H9 (cell line): Measurements from ENCODE around the gene GP1BB. TPM values are rescaled to one million over a fixed set of nuclear protein-coding genes. Genes with fewer than 3 reads are reported as not detected.
A peak's percentile ranks its signal among the peaks of the same experiment; 100 is the strongest.

ENCODE experiments used
- DNase-seq: peaks from one replicate; pipeline ENCODE4 v3.0.0-alpha.2; 2017
- H2AFZ ChIP-seq: one replicate; pipeline ENCODE4 v1.6.1; 2013; ENCODE audit warnings: mild to moderate bottlenecking, low read length, control low read depth, moderate library complexity
- H2AK5ac ChIP-seq: 2 replicates; pipeline ENCODE4 v1.6.1; 2013; ENCODE audit warnings: low read length, control low read depth, mixed read lengths; ENCODE audit not compliant: insufficient read length
- H2BK120ac ChIP-seq: one replicate; pipeline ENCODE4 v1.6.1; 2013; ENCODE audit warnings: low read depth, mild to moderate bottlenecking, low read length, control low read depth, inconsistent platforms; ENCODE audit not compliant: poor library complexity, severe bottlenecking
- H2BK12ac ChIP-seq: 2 replicates; pipeline ENCODE4 v1.6.1; 2013; ENCODE audit warnings: low read length, control low read depth, mixed read lengths, low read depth; ENCODE audit not compliant: insufficient read length
- H2BK15ac ChIP-seq: 2 replicates; pipeline ENCODE4 v1.6.1; 2013; ENCODE audit warnings: low read depth, low read length, control low read depth
- H2BK20ac ChIP-seq: one replicate; pipeline ENCODE4 v1.6.1; 2013; ENCODE audit warnings: low read depth, mild to moderate bottlenecking, low read length, control low read depth, inconsistent platforms; ENCODE audit not compliant: poor library complexity, severe bottlenecking
- H2BK5ac ChIP-seq: 2 replicates; pipeline ENCODE4 v1.6.1; 2013; ENCODE audit warnings: low read length, control low read depth, mixed read lengths; ENCODE audit not compliant: insufficient read length
- H3K14ac ChIP-seq: 2 replicates; pipeline ENCODE4 v1.6.1; 2013; ENCODE audit warnings: low read length, control low read depth; ENCODE audit not compliant: insufficient read depth
- H3K18ac ChIP-seq: 2 replicates; pipeline ENCODE4 v1.6.1; 2013; ENCODE audit warnings: low read depth, mild to moderate bottlenecking, mixed read lengths, low read length, control low read depth; ENCODE audit not compliant: insufficient read length
- H3K23ac ChIP-seq: 2 replicates; pipeline ENCODE4 v1.6.1; 2013; ENCODE audit warnings: low read length, control low read depth, mixed read lengths, low read depth; ENCODE audit not compliant: insufficient read length
- H3K23me2 ChIP-seq: 2 replicates; pipeline ENCODE4 v1.6.1; 2013; ENCODE audit warnings: low read depth, mild to moderate bottlenecking, mixed read lengths, low read length, control low read depth; ENCODE audit not compliant: insufficient read length, poor library complexity, severe bottlenecking
- H3K27ac ChIP-seq: 2 replicates; pipeline ENCODE4 v1.5.1; 2013; ENCODE audit warnings: low read length, control low read depth, mixed read lengths, low read depth; ENCODE audit not compliant: insufficient read length
- H3K27me3 ChIP-seq: 2 replicates; pipeline ENCODE4 v1.6.1; 2013; ENCODE audit warnings: low read length, control low read depth, inconsistent platforms; ENCODE audit not compliant: insufficient read depth
- H3K4ac ChIP-seq: 2 replicates; pipeline ENCODE4 v1.6.1; 2013; ENCODE audit warnings: low read depth, mild to moderate bottlenecking, control low read depth, inconsistent platforms, low read length, moderate library complexity
- H3K4me1 ChIP-seq: 2 replicates; pipeline ENCODE4 v1.6.1; 2013; ENCODE audit warnings: low read length, control low read depth, inconsistent platforms; ENCODE audit not compliant: insufficient read depth
- H3K4me2 ChIP-seq: 2 replicates; pipeline ENCODE4 v1.6.1; 2013; ENCODE audit warnings: low read length, control low read depth, mixed read lengths; ENCODE audit not compliant: insufficient read length, insufficient read depth
- H3K56ac ChIP-seq: 2 replicates; pipeline ENCODE4 v1.6.1; 2013; ENCODE audit warnings: low read depth, mild to moderate bottlenecking, mixed read lengths, low read length, control low read depth; ENCODE audit not compliant: insufficient read length
- H3K79me1 ChIP-seq: 2 replicates; pipeline ENCODE4 v1.6.1; 2013; ENCODE audit warnings: low read depth, mild to moderate bottlenecking, moderate library complexity, low read length, control low read depth, inconsistent platforms; ENCODE audit not compliant: insufficient read depth, poor library complexity, severe bottlenecking
- H3K79me2 ChIP-seq: 2 replicates; pipeline ENCODE4 v1.6.1; 2013; ENCODE audit warnings: low read length, control low read depth, inconsistent platforms; ENCODE audit not compliant: insufficient read depth
- H3K9ac ChIP-seq: 2 replicates; pipeline ENCODE4 v1.6.1; 2013; ENCODE audit warnings: low read length, control low read depth, mixed read lengths; ENCODE audit not compliant: insufficient read length; ENCODE audit errors: extremely low read depth
- H3K9me3 ChIP-seq: one replicate; pipeline ENCODE4 v1.6.1; 2013; ENCODE audit warnings: low read depth, low read length, inconsistent platforms; ENCODE audit not compliant: control insufficient read depth
- H3T11ph ChIP-seq: one replicate; pipeline ENCODE4 v1.6.1; 2013; ENCODE audit warnings: mild to moderate bottlenecking, low read length, control low read depth, inconsistent platforms
- H4K20me1 ChIP-seq: one replicate; pipeline ENCODE4 v1.6.1; 2013; ENCODE audit not compliant: control insufficient read depth, insufficient read length, insufficient read depth
- H4K5ac ChIP-seq: 2 replicates; pipeline ENCODE4 v1.6.1; 2013; ENCODE audit warnings: low read depth, mild to moderate bottlenecking, mixed read lengths, low read length, control low read depth; ENCODE audit not compliant: insufficient read length
- H4K8ac ChIP-seq: replicated peaks from 2 replicates; pipeline ENCODE4 v1.6.1; 2013; ENCODE audit warnings: low read length, control low read depth, mixed read lengths, low read depth; ENCODE audit not compliant: insufficient read length
- H4K91ac ChIP-seq: 2 replicates; pipeline ENCODE4 v1.6.1; 2013; ENCODE audit warnings: low read depth, mild to moderate bottlenecking, moderate library complexity, mixed read lengths, low read length, control low read depth; ENCODE audit not compliant: insufficient read length
- H3K27ac Mint-ChIP-seq, 3 experiments: 2 replicates in 2 of 3; 3 replicates in 1 of 3; pipeline ENCODE4 v1.8.0; 2020 to 2021; ENCODE audit warnings: mixed read lengths in 3 of 3, mild to moderate bottlenecking in 1 of 3, moderate library complexity in 1 of 3
- H3K27me3 Mint-ChIP-seq: 2 replicates; pipeline ENCODE4 v1.8.0; 2021; ENCODE audit warnings: low read depth, mild to moderate bottlenecking, moderate library complexity, mixed read lengths
- H3K36me3 Mint-ChIP-seq, 3 experiments: 2 replicates in 2 of 3; 3 replicates in 1 of 3; pipeline ENCODE4 v1.8.0; 2020 to 2021; ENCODE audit warnings: low read depth in 3 of 3, mixed read lengths in 3 of 3; ENCODE audit not compliant: insufficient read depth in 1 of 3
- H3K4me1 Mint-ChIP-seq, 2 experiments: 2 replicates each; pipeline ENCODE4 v1.8.0; 2020; ENCODE audit warnings: mixed read lengths in 2 of 2
- H3K4me3 Mint-ChIP-seq, 2 experiments: 2 replicates in 1 of 2; 3 replicates in 1 of 2; pipeline ENCODE4 v1.8.0; 2020 to 2021; ENCODE audit warnings: mild to moderate bottlenecking in 2 of 2, mixed read lengths in 2 of 2, moderate library complexity in 1 of 2
- H3K9me3 Mint-ChIP-seq, 2 experiments: 2 replicates in 1 of 2; 3 replicates in 1 of 2; pipeline ENCODE4 v1.8.0; 2020; ENCODE audit warnings: mild to moderate bottlenecking in 2 of 2, mixed read lengths in 2 of 2, moderate library complexity in 1 of 2
- WGBS: extraction: QIAGEN DNeasy Blood & Tissue Kit; methylation state at CpG from one replicate; pipeline ENCODE4 v1.1.7; 2013; ENCODE audit warnings: missing lambda C conversion rate, low lambda C conversion rate, mixed read lengths; ENCODE audit not compliant: insufficient read length; ENCODE audit errors: extremely low coverage; 5-methylcytosine and 5-hydroxymethylcytosine counted together
- total RNA-seq: library from RNA; stranded (reverse); gene quantifications from 2 replicates; pipeline ENCODE4 v1.2.1, GENCODE V29; 2021
- TF ChIP-seq, protein P1 (sequence below): fragments of 200-600 bp; sonication (generic); conservative IDR thresholded peaks from 3 replicates; pipeline ENCODE4 v1.8.0; 2021; ENCODE audit warnings: antibody characterized with exemption, mild to moderate bottlenecking

GP1BB gene
- total RNA-seq, 1 experiment from 2014 or later = 3.4 TPM

DNA sequence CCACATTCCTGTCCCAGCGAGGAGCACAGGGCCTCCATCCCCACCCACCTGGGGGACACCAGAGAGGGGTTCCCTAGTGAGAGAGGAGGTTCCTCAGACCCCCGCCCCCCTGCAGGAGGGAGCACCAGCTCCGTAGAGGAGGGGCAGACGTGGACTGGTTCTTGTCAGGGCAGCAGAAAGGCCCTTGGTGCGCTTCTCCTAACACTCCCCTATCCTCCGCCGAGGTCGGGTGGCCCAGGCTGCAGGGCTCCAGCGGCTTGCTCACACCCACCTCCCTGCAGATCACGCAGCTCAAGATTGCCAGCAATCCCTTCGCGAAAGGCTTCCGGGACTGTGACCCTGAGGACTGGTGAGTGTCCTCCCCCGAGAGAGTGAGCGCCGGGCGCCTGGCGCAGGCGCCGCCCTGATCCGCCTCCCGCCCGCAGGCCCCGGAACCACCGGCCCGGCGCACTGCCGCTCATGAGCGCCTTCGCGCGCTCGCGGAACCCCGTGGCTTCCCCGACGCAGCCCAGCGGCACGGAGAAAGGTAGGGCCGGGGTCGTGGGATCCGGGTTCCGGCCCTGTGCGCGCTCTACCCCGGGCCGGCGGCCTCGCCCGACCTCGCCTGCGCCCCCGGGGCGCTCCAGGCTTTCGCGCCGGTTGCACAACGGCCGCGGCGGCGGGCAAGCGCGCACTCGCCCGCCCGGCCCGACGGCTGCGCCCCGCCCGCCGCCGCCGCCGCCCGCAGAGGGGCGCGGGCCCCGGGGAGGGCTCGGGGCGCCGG is 42.3 kb downstream of the GP1BB start:
- H3K79me1 ChIP-seq = no peaks in the 10 kb centered on the region
- H3K4ac ChIP-seq = no peak overlapping the region
- H2AFZ ChIP-seq = no peak overlapping the region
- H3K27me3 Mint-ChIP-seq = peaks cover 89% of the 10 kb centered on the region
- H4K20me1 ChIP-seq = peaks cover 3% of the 10 kb centered on the region
- TF ChIP-seq, protein P1, sequence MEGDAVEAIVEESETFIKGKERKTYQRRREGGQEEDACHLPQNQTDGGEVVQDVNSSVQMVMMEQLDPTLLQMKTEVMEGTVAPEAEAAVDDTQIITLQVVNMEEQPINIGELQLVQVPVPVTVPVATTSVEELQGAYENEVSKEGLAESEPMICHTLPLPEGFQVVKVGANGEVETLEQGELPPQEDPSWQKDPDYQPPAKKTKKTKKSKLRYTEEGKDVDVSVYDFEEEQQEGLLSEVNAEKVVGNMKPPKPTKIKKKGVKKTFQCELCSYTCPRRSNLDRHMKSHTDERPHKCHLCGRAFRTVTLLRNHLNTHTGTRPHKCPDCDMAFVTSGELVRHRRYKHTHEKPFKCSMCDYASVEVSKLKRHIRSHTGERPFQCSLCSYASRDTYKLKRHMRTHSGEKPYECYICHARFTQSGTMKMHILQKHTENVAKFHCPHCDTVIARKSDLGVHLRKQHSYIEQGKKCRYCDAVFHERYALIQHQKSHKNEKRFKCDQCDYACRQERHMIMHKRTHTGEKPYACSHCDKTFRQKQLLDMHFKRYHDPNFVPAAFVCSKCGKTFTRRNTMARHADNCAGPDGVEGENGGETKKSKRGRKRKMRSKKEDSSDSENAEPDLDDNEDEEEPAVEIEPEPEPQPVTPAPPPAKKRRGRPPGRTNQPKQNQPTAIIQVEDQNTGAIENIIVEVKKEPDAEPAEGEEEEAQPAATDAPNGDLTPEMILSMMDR = no peak
- no peak overlapping the region for H3K18ac ChIP-seq
- DNase-seq = peak; percentile 69
- H3K23me2 ChIP-seq = peaks cover 4% of the 10 kb centered on the region
- no peak overlapping the region; the same call in 1 of the 2 replicates for H2BK15ac ChIP-seq
- no peak overlapping the region for H3K27ac Mint-ChIP-seq
- H2BK20ac ChIP-seq = no peak overlapping the region
- no peak overlapping the region for H2BK12ac ChIP-seq
- peak overlapping the region; percentile 15 for H3K4me2 ChIP-seq
- H3K27ac ChIP-seq = no peak overlapping the region
- no peak overlapping the region for H4K5ac ChIP-seq
- no peak overlapping the region for H3K23ac ChIP-seq
- H2BK5ac ChIP-seq = no peak overlapping the region
- no peak overlapping the region for H3K14ac ChIP-seq
- H3K79me2 ChIP-seq = no peaks in the 10 kb centered on the region
- H3K27me3 ChIP-seq = peaks cover 72% of the 10 kb centered on the region
- H3K9me3 ChIP-seq = no peaks in the 10 kb centered on the region
- H3T11ph ChIP-seq = no peak overlapping the region
- peaks cover 0 to 3% (median 0%) of the 10 kb centered on the region in 3 experiments; a peak in 2 of 7 replicates for H3K36me3 Mint-ChIP-seq
- H3K4me3 Mint-ChIP-seq = peak overlapping the region; percentile 46 to 80
- H2AK5ac ChIP-seq = no peak overlapping the region
- no peak overlapping the region for H4K91ac ChIP-seq
- H3K9ac ChIP-seq = no peak overlapping the region
- H2BK120ac ChIP-seq = no peak overlapping the region
- no CpG with 5 or more reads among the region's 83 CpGs for WGBS
- H3K4me1 ChIP-seq = peaks cover 4% of the 10 kb centered on the region; the same call in 1 of the 2 replicates
- no peak overlapping the region for H3K56ac ChIP-seq
- no peak overlapping the region for H4K8ac ChIP-seq
- peaks cover 2 to 3% of the 10 kb centered on the region in 2 experiments; a peak in 1 of 5 replicates for H3K9me3 Mint-ChIP-seq
- H3K4me1 Mint-ChIP-seq = peaks cover 6 to 41% of the 10 kb centered on the region in 2 experiments
